Keratinocyte (primary cell): Measurements from ENCODE around the gene OVOL3. TPM values are rescaled to one million over a fixed set of nuclear protein-coding genes. Genes with fewer than 3 reads are reported as not detected.
A peak's percentile ranks its signal among the peaks of the same experiment; 100 is the strongest.

Source experiments
- DNase-seq: peaks from one replicate; pipeline ENCODE4 v3.0.0-alpha.2; 2011; ENCODE audit warnings: low read depth, missing footprints, low spot score
- FAIRE-seq: peaks from 2 replicates; lab custom pipeline; 2011; peaks lifted over from hg19 to GRCh38; lab: Jason Lieb, UNC
- H2AFZ ChIP-seq: 2 replicates; pipeline ENCODE4 v1.6.0; 2012; ENCODE audit warnings: low read length, control low read depth, inconsistent platforms; ENCODE audit not compliant: control insufficient read depth
- H3K27ac ChIP-seq: 2 replicates; pipeline ENCODE4 v1.5.1; 2011; ENCODE audit warnings: low read length; ENCODE audit not compliant: control insufficient read depth, insufficient read depth
- H3K27me3 ChIP-seq: 3 replicates; pipeline ENCODE4 v1.6.0; 2011; ENCODE audit warnings: low read length; ENCODE audit not compliant: control insufficient read depth, insufficient read depth; ENCODE audit errors: extremely low read depth
- H3K36me3 ChIP-seq, 2 experiments: 2 replicates in 1 of 2; 3 replicates in 1 of 2; pipeline ENCODE4 v1.5.1; 2011; ENCODE audit warnings: low read length in 2 of 2, mild to moderate bottlenecking in 1 of 2; ENCODE audit not compliant: control insufficient read depth in 2 of 2, insufficient read depth in 2 of 2; ENCODE audit errors: extremely low read depth in 1 of 2
- H3K4me1 ChIP-seq: 3 replicates; pipeline ENCODE4 v1.5.1; 2011; ENCODE audit warnings: low read length; ENCODE audit not compliant: control insufficient read depth, insufficient read depth; ENCODE audit errors: extremely low read depth
- H3K4me2 ChIP-seq: 3 replicates; pipeline ENCODE4 v1.6.0; 2011; ENCODE audit warnings: low read depth, low read length; ENCODE audit not compliant: control insufficient read depth, insufficient read depth; ENCODE audit errors: extremely low read depth
- H3K4me3 ChIP-seq, 3 experiments: fragments of 200-600 bp in 1 of 3; sonication (generic) in 1 of 3; 2 replicates in 2 of 3; 3 replicates in 1 of 3; pipeline ENCODE4 v1.5.1; 2011 to 2016; ENCODE audit warnings: low read length in 3 of 3, mild to moderate bottlenecking in 3 of 3, control low read depth in 2 of 3, inconsistent platforms in 1 of 3, low read depth in 1 of 3, mixed read lengths in 1 of 3, mixed run types in 1 of 3, moderate library complexity in 1 of 3; ENCODE audit not compliant: control insufficient read depth in 2 of 3, insufficient read depth in 2 of 3; ENCODE audit errors: extremely low read depth in 1 of 3
- H3K79me2 ChIP-seq: 2 replicates; pipeline ENCODE4 v1.6.0; 2012; ENCODE audit warnings: low read length; ENCODE audit not compliant: control insufficient read depth, insufficient read depth
- H3K9ac ChIP-seq: 3 replicates; pipeline ENCODE4 v1.6.0; 2011; ENCODE audit warnings: low read length; ENCODE audit not compliant: control insufficient read depth, insufficient read depth; ENCODE audit errors: extremely low read depth
- H3K9me1 ChIP-seq: 3 replicates; pipeline ENCODE4 v1.6.0; 2011; ENCODE audit warnings: low read length; ENCODE audit not compliant: control insufficient read depth, insufficient read depth; ENCODE audit errors: extremely low read depth
- H3K9me3 ChIP-seq: 2 replicates; pipeline ENCODE4 v1.5.1; 2012; ENCODE audit warnings: low read depth, low read length; ENCODE audit not compliant: control insufficient read depth
- H4K20me1 ChIP-seq: 3 replicates; pipeline ENCODE4 v1.6.0; 2011; ENCODE audit warnings: low read length; ENCODE audit not compliant: control insufficient read depth, insufficient read depth; ENCODE audit errors: extremely low read depth
- CTCF ChIP-seq, 3 experiments: IDR thresholded peaks in 1 of 3; conservative IDR thresholded peaks in 1 of 3; optimal IDR thresholded peaks in 1 of 3; 2 replicates in 2 of 3; 3 replicates in 1 of 3; pipeline versions ENCODE3 to v1.5.1; 2011; ENCODE audit warnings: low read length in 3 of 3, mild to moderate bottlenecking in 3 of 3, moderate library complexity in 2 of 3, control low read depth in 1 of 3, inconsistent platforms in 1 of 3; ENCODE audit not compliant: insufficient read depth in 2 of 3; ENCODE audit errors: extremely low read depth in 1 of 3
- EZH2 ChIP-seq: IDR thresholded peaks from one replicate; pipeline ENCODE4 v1.6.1; 2012; ENCODE audit warnings: inconsistent platforms, mild to moderate bottlenecking, low read length, moderate library complexity
- dilution Hi-C: fragments of 300-500 bp; cut with MboI; formaldehyde crosslinking; loops from one replicate; pipeline ENCODE4 v1.7.0; 2020; ENCODE audit warnings: low sequenced_read_pairs; ENCODE audit not compliant: extremely low pct_ligation_motif_present
- polyA plus RNA-seq, 5 experiments: library from polyadenylated mRNA; depleted of rRNA in 3 of 5; stranded (reverse) in 3 of 5; stranded (forward) in 1 of 5; unstranded in 1 of 5; fragments of >200 nt; gene quantifications; 1 replicate in 1 of 5; 2 replicates in 3 of 5; 3 replicates in 1 of 5; pipeline versions ENCODE4 v1.2.1 to v1.2.3, GENCODE V29; 2011 to 2012; ENCODE audit warnings: missing spikeins in 2 of 5, low read depth in 1 of 5, low replicate concordance in 1 of 5

OVOL3 gene
- polyA plus RNA-seq, 1 donor (not counting 4 experiments of a cell fraction or from before 2014, with no cell fraction given), result not detected

- TF ChIP-seq CTCF (optimal IDR thresholded peaks at IDR 0.05 in 1 of 3, IDR thresholded peaks at IDR 0.05 in 1 of 3, conservative IDR thresholded peaks at IDR 0.05 in 1 of 3; ENCODE audit: extremely low read depth in 1 of 3, insufficient read depth in 2 of 3, low read length in 3 of 3) (no peak), EZH2 (no peak)
- DNase-seq (no peak), FAIRE-seq (no peak)
- Histone ChIP-seq H3K27ac (no peak overlapping the region), H2AFZ (no peak overlapping the region), H3K4me3 (peak overlapping the region; percentile 82 to 86 (median 83)), H4K20me1 (no peaks in the 10 kb centered on the region), H3K4me1 (peaks cover 10% of the 10 kb centered on the region), H3K36me3 (peaks cover 17 to 20% of the 10 kb centered on the region in 2 experiments), H3K4me2 (peak overlapping the region; percentile 74), H3K9ac (no peak overlapping the region), H3K79me2 (peaks cover 19% of the 10 kb centered on the region), H3K9me3 (no peaks in the 10 kb centered on the region), H3K9me1 (no peaks in the 10 kb centered on the region), H3K27me3 (no peaks in the 10 kb centered on the region)
- dilution Hi-C loops, result no loop called here
These were observed 5.3 kb downstream of the OVOL3 start for GRCh38 chr19:36116344-36116637.

GRCh38 chr19:36120092-36120983, 9.4 kb downstream of the OVOL3 start:
- peaks cover 18 to 29% of the 10 kb centered on the region in 2 experiments for H3K36me3 ChIP-seq
- H3K4me2 ChIP-seq, result no peak overlapping the region
- H3K9ac ChIP-seq, result no peak overlapping the region
- FAIRE-seq, result no peak
- no peak for DNase-seq
- TF ChIP-seq CTCF (optimal IDR thresholded peaks at IDR 0.05 in 1 of 3, IDR thresholded peaks at IDR 0.05 in 1 of 3, conservative IDR thresholded peaks at IDR 0.05 in 1 of 3; ENCODE audit: extremely low read depth in 1 of 3, insufficient read depth in 2 of 3, low read length in 3 of 3), result no peak
- TF ChIP-seq EZH2, result no peak
- peaks cover 10% of the 10 kb centered on the region for H3K79me2 ChIP-seq
- no peak overlapping the region for H2AFZ ChIP-seq
- peaks cover 8% of the 10 kb centered on the region for H3K4me1 ChIP-seq
- dilution Hi-C loops, result no loop called here
- H4K20me1 ChIP-seq, result no peaks in the 10 kb centered on the region
- no peaks in the 10 kb centered on the region for H3K9me3 ChIP-seq
- H3K27ac ChIP-seq, result no peak overlapping the region
- no peaks in the 10 kb centered on the region for H3K9me1 ChIP-seq
- no peak overlapping the region for H3K4me3 ChIP-seq
- H3K27me3 ChIP-seq, result no peaks in the 10 kb centered on the region
